Breast epithelium (tissue), 3 donors: Measurements from ENCODE around the gene ACTMAP.

ENCODE experiments used
- POLR2A ChIP-seq: fragments of 450-650 bp; IDR thresholded peaks from one replicate; pipeline ENCODE4 v1.6.1; 2016; ENCODE audit warnings: antibody characterized with exemption, mild to moderate bottlenecking, moderate library complexity
- POLR2AphosphoS5 ChIP-seq, 3 donors: sonication (generic); formaldehyde crosslinking; IDR thresholded peaks; one replicate each; pipeline ENCODE4 v1.6.1; 2017; ENCODE audit warnings: antibody characterized with exemption in 3 of 3
- TF ChIP-seq, protein P1 (sequence below), 3 donors: fragments of 450-650 bp; IDR thresholded peaks; one replicate each; pipeline ENCODE4 v1.5.1; 2016 to 2017; ENCODE audit warnings: antibody characterized with exemption in 3 of 3, mild to moderate bottlenecking in 3 of 3, moderate library complexity in 3 of 3

DNA sequence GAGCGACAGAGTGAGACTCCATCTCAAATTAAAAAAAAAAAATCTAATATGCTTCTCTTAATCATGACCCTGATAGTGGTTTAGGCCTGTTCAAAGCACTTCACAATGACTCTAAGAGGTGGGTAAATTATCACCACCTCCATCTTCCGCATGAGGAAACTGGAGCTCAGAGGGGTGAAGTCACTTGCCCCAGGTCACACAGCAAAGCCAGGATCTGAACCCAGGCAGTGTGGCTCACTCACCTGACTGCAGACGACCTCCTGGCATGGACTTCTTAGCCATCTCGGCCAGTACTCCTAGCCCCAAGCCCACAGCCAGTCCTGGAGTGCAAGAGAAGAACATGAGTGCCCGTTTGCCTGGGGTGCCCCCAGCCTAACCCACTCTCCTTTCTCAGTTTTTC is 40.5 kb downstream of the ACTMAP start:
- TF ChIP-seq POLR2A = no peak
- TF ChIP-seq, protein P1, sequence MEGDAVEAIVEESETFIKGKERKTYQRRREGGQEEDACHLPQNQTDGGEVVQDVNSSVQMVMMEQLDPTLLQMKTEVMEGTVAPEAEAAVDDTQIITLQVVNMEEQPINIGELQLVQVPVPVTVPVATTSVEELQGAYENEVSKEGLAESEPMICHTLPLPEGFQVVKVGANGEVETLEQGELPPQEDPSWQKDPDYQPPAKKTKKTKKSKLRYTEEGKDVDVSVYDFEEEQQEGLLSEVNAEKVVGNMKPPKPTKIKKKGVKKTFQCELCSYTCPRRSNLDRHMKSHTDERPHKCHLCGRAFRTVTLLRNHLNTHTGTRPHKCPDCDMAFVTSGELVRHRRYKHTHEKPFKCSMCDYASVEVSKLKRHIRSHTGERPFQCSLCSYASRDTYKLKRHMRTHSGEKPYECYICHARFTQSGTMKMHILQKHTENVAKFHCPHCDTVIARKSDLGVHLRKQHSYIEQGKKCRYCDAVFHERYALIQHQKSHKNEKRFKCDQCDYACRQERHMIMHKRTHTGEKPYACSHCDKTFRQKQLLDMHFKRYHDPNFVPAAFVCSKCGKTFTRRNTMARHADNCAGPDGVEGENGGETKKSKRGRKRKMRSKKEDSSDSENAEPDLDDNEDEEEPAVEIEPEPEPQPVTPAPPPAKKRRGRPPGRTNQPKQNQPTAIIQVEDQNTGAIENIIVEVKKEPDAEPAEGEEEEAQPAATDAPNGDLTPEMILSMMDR (IDR thresholded peaks at IDR 0.05) = no peak
- no peak for TF ChIP-seq POLR2AphosphoS5 (IDR thresholded peaks at IDR 0.05)
